Astrocyte of the cerebellum (primary cell): ENCODE data around the gene DAP3.
A peak's percentile ranks its signal among the peaks of the same experiment; 100 is the strongest.
"Not testable (repeated sequence)": the region's sequence is repeated elsewhere in the genome, so short reads cannot be mapped to it uniquely, and the experiment has no call there.

Experiments
- DNase-seq: peaks from one replicate; pipeline ENCODE4 v3.0.0-alpha.2; 2011; ENCODE audit warnings: low read depth
- H3K4me3 ChIP-seq: 2 replicates; pipeline ENCODE4 v1.5.1; 2011; ENCODE audit warnings: mild to moderate bottlenecking, low read depth, low read length, moderate library complexity
- CTCF ChIP-seq: IDR thresholded peaks from 2 replicates; pipeline ENCODE4 v1.5.1; 2012; ENCODE audit warnings: low read length, low read depth, moderate library complexity, mild to moderate bottlenecking; ENCODE audit errors: missing control alignments
- in situ Hi-C: cut with HindIII; loops from 2 replicates; pipeline ENCODE4 v1.10.0; 2017; ENCODE audit warnings: low sequenced_read_pairs

The DAP3 gene

GRCh38 chr1:155648207-155649147, 40.4 kb upstream of the DAP3 start:
- peak; percentile 74 for DNase-seq
- H3K4me3 ChIP-seq: peak overlapping the region; percentile 35
- peak; percentile 73 for TF ChIP-seq CTCF
- in situ Hi-C loops: no loop called here

DNA sequence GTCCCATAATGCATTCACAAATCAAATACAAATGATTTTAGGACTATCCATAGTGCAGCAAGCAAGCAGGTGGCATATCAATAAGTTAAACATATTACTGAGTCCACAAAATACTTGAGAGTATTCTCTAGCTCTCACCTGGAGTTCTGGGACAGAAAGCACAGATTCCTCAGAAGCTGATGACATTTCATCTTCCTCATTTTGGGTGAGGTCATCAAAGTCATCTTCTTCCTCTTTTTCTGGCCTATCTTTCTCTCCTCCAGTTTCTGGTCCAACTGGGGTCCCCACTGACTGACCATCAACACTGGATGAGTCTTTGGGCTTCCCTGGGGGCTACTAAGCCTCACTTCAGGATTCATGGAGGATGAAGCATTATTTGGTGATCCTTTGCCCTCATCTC, 39.2 kb upstream of the DAP3 start:
- no peak for TF ChIP-seq CTCF
- DNase-seq: no peak
- in situ Hi-C loops: no loop called here
- no peak overlapping the region for H3K4me3 ChIP-seq

- no peak for TF ChIP-seq CTCF
- H3K4me3 ChIP-seq: no peak overlapping the region
- in situ Hi-C loops: no loop called here
- DNase-seq: no peak
These were observed 38.6 kb upstream of the DAP3 start for GRCh38 chr1:155650231-155650757.

DNA sequence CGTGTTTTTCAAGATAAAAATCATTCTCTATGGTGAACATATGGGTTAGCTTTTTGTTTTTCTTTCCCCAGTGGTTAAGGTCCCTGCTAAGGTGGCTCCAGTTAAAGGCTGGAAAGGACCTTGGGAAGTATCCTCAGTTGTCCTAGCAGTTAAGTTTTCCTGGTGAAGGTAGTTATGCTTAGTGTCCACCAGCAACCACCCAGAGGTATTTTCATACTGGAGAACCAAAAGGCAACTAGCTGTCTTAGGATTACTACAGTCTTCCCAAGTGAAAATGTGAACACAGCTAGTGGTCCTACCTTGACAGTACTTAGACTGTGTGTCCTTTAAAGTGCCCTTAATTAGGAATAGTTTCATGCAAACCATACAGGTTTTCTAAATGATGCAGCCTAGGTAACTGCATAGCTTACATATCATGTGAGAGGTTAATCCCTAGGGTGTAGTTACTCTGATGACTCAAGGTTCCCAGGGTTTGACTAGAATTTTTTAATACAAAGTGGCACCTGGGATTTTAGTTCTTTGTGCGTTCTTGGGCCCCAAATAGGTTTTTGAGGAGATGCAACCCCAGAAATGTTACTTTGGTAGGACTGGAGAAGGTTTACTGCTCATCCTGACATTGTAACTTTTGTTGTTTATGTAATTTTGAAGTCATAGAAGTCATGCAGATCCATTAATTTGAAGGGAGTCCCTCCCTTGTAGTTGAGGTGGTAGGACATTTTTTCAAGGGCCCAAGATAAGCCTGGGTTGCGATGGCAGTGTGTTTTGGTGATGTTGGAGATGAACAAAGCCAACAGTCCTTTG, 36.8 kb upstream of the DAP3 start:
- no peak overlapping the region for H3K4me3 ChIP-seq
- no peak for TF ChIP-seq CTCF
- no peak for DNase-seq
- in situ Hi-C loops: no loop called here

- no peak for DNase-seq
- TF ChIP-seq CTCF: no peak
- no peak overlapping the region for H3K4me3 ChIP-seq
- in situ Hi-C loops: no loop called here
These were observed 35.9 kb upstream of the DAP3 start for GRCh38 chr1:155652951-155653350.

DNA sequence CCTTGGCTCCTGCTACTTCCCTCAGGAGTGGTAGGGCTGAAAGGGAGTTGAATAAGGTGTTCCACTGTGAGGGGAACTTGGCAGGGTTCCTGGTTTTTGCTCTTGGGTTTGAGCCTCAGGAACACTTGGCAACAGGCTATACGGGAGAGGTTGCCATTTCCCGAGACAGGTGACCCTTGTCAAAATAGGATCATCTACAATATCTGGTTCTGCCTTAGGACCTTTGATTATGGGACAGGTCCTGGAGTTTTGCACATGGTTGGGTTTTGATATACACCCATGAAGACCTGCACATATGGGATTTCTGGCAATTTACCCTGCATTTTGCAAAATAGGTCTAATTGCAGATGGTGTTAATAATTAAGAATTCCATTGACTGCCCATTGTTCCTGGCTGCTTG, 31.4 kb upstream of the DAP3 start:
- H3K4me3 ChIP-seq: no peak overlapping the region
- DNase-seq: no peak
- in situ Hi-C loops: no loop called here
- TF ChIP-seq CTCF: no peak

GRCh38 chr1:155661239-155661638, 27.7 kb upstream of the DAP3 start:
- H3K4me3 ChIP-seq, in situ Hi-C loops, DNase-seq: not testable (repeated sequence)
